BE2C (cell line): ENCODE data around the gene SPTLC2.
"Not testable (repeated sequence)": the region's sequence is repeated elsewhere in the genome, so short reads cannot be mapped to it uniquely, and the experiment has no call there.

Source experiments
- DNase-seq: peaks from one replicate; pipeline ENCODE4 v3.0.0-alpha.2; 2020
- H3K27me3 ChIP-seq: fragments of 250-450 bp; sonication (Bioruptor Pico); 2 replicates; pipeline ENCODE4 v1.5.1; 2020; ENCODE audit warnings: mild to moderate bottlenecking
- H3K36me3 ChIP-seq: fragments of 250-450 bp; sonication (Bioruptor Pico); 2 replicates; pipeline ENCODE4 v1.5.1; 2020; ENCODE audit warnings: mild to moderate bottlenecking
- H3K4me1 ChIP-seq: fragments of 250-450 bp; sonication (Bioruptor Pico); 2 replicates; pipeline ENCODE4 v1.5.1; 2020
- H3K4me3 ChIP-seq: 2 replicates; pipeline ENCODE4 v1.5.1; 2011; ENCODE audit warnings: low read depth, low read length
- H3K9me3 ChIP-seq: fragments of 250-450 bp; sonication (Bioruptor Pico); 2 replicates; pipeline ENCODE4 v1.5.1; 2020
- CTCF ChIP-seq: IDR thresholded peaks from 2 replicates; pipeline ENCODE4 v1.5.1; 2012; ENCODE audit warnings: mild to moderate bottlenecking, low read depth, low read length

Gene SPTLC2

GRCh38 chr14:77554816-77555599, 61.4 kb downstream of the SPTLC2 start:
- H3K4me3 ChIP-seq = no peak overlapping the region
- H3K9me3 ChIP-seq = no peaks in the 10 kb centered on the region
- DNase-seq = peak; percentile 21
- no peak for TF ChIP-seq CTCF
- peaks cover 5% of the 10 kb centered on the region for H3K4me1 ChIP-seq
- H3K27me3 ChIP-seq = no peaks in the 10 kb centered on the region
- H3K36me3 ChIP-seq = peaks cover 12% of the 10 kb centered on the region

GRCh38 chr14:77554207-77554606, 62.2 kb downstream of the SPTLC2 start:
- H3K4me1 ChIP-seq = peaks cover 5% of the 10 kb centered on the region
- no peaks in the 10 kb centered on the region for H3K9me3 ChIP-seq
- TF ChIP-seq CTCF = no peak
- H3K27me3 ChIP-seq = no peaks in the 10 kb centered on the region
- no peak overlapping the region for H3K4me3 ChIP-seq
- H3K36me3 ChIP-seq = peaks cover 16% of the 10 kb centered on the region
- no peak for DNase-seq

GRCh38 chr14:77549451-77549850, 67.0 kb downstream of the SPTLC2 start:
- Histone ChIP-seq H3K27me3 (no peaks in the 10 kb centered on the region), H3K9me3 (no peaks in the 10 kb centered on the region), H3K4me3 (no peak overlapping the region), H3K4me1 (no peaks in the 10 kb centered on the region), H3K36me3 (peaks cover 26% of the 10 kb centered on the region)
- TF ChIP-seq CTCF = no peak
- no peak for DNase-seq

- Histone ChIP-seq H3K9me3 (no peaks in the 10 kb centered on the region), H3K36me3 (peaks cover 26% of the 10 kb centered on the region), H3K4me3 (no peak overlapping the region), H3K27me3 (no peaks in the 10 kb centered on the region), H3K4me1 (no peaks in the 10 kb centered on the region; the same call in 1 of the 2 replicates)
- no peak for DNase-seq
- peak; percentile 42 for TF ChIP-seq CTCF
These were observed 68.8 kb downstream of the SPTLC2 start for GRCh38 chr14:77547512-77548180.

- DNase-seq, H3K27me3 ChIP-seq, H3K4me1 ChIP-seq, H3K4me3 ChIP-seq, H3K9me3 ChIP-seq: not testable (repeated sequence)
- peaks cover 20% of the 10 kb centered on the region for H3K36me3 ChIP-seq
These were observed 71.3 kb downstream of the SPTLC2 start for GRCh38 chr14:77545171-77545570.

GRCh38 chr14:77544571-77544970, 71.9 kb downstream of the SPTLC2 start:
- H3K36me3 ChIP-seq = peaks cover 15% of the 10 kb centered on the region
- no peaks in the 10 kb centered on the region; the same call in 1 of the 2 replicates for H3K4me1 ChIP-seq
- TF ChIP-seq CTCF = no peak
- H3K27me3 ChIP-seq = no peaks in the 10 kb centered on the region
- no peak for DNase-seq
- H3K4me3 ChIP-seq = no peak overlapping the region
- no peaks in the 10 kb centered on the region for H3K9me3 ChIP-seq
